C4-2B (cell line): ENCODE measurements around the gene CCDC158.

Experiments used
- ZFX ChIP-seq: fragments of 450-650 bp; IDR thresholded peaks from 2 replicates; pipeline ENCODE4 v1.6.1; 2017
- TF ChIP-seq, protein P1 (sequence below): fragments of 450-650 bp; conservative IDR thresholded peaks from 2 replicates; pipeline ENCODE4 v1.5.1; 2017; ENCODE audit warnings: mild to moderate bottlenecking

DNA sequence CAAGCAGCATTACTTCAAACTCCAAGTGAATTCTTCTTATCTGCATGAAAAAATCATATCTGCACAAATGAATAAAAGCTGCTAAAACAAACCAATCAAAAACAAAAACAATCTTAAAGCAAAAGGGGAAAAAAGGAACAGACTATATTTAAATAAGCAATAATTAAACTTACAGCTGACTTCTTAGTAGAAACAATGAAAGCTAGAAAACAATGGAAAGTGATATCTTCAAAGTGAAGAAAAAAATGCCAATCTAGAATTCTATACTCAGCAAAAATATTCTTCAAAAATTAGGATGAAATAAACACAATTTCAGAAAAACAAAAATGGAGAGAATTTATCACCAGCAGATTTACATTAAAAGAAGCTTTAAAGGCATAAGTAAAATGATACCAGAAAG is 94.4 kb downstream of the CCDC158 start:
- no peak for TF ChIP-seq ZFX
- TF ChIP-seq, protein P1, sequence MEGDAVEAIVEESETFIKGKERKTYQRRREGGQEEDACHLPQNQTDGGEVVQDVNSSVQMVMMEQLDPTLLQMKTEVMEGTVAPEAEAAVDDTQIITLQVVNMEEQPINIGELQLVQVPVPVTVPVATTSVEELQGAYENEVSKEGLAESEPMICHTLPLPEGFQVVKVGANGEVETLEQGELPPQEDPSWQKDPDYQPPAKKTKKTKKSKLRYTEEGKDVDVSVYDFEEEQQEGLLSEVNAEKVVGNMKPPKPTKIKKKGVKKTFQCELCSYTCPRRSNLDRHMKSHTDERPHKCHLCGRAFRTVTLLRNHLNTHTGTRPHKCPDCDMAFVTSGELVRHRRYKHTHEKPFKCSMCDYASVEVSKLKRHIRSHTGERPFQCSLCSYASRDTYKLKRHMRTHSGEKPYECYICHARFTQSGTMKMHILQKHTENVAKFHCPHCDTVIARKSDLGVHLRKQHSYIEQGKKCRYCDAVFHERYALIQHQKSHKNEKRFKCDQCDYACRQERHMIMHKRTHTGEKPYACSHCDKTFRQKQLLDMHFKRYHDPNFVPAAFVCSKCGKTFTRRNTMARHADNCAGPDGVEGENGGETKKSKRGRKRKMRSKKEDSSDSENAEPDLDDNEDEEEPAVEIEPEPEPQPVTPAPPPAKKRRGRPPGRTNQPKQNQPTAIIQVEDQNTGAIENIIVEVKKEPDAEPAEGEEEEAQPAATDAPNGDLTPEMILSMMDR: no peak
